BJ (cell line): Measurements from ENCODE around the gene NSD2. TPM values are rescaled to one million over a fixed set of nuclear protein-coding genes. Genes with fewer than 3 reads are reported as not detected.

Experiments used
- CTCF ChIA-PET: fragments of 350-600 bp; formaldehyde crosslinking; extraction: SDS; loops from one replicate; lab custom pipeline; 2021; ENCODE audit warnings: antibody characterized with exemption, inconsistent platforms; lab: Yijun Ruan, JAX
- POLR2A ChIA-PET: fragments of 300-600 bp; sonication (Branson Sonifier 250); formaldehyde crosslinking; extraction: SDS; loops from one replicate; lab custom pipeline; 2021; ENCODE audit warnings: antibody characterized with exemption; lab: Charles Lee
- DNase-seq: peaks from one replicate; pipeline ENCODE4 v3.0.0-alpha.2; 2011; ENCODE audit warnings: low read depth
- H3K27me3 ChIP-seq: 2 replicates; pipeline ENCODE4 v1.6.0; 2011; ENCODE audit warnings: low read length; ENCODE audit not compliant: control insufficient read depth, insufficient read depth
- H3K36me3 ChIP-seq: 2 replicates; pipeline ENCODE4 v1.5.1; 2011; ENCODE audit warnings: low read length; ENCODE audit not compliant: control insufficient read depth, insufficient read depth
- H3K4me3 ChIP-seq: 2 replicates; pipeline ENCODE4 v1.5.1; 2011; ENCODE audit warnings: low read depth, mild to moderate bottlenecking, control low read depth, low read length
- CTCF ChIP-seq: IDR thresholded peaks from 2 replicates; pipeline ENCODE4 v1.5.1; 2011; ENCODE audit warnings: low read depth, mild to moderate bottlenecking, control low read depth, inconsistent platforms, low read length, moderate library complexity; ENCODE audit not compliant: insufficient read depth
- polyA plus RNA-seq: library from polyadenylated mRNA; depleted of rRNA; stranded (reverse); fragments of >200 nt; gene quantifications from 2 replicates; pipeline ENCODE4 v1.2.3, GENCODE V29; 2011

The NSD2 gene
- polyA plus RNA-seq, 1 experiment = 22.3 TPM

GRCh38 chr4:1850276-1850675 is 20.9 kb upstream of the NSD2 start:
- no peaks in the 10 kb centered on the region; the same call in 1 of the 2 replicates for H3K36me3 ChIP-seq
- H3K27me3 ChIP-seq = no peaks in the 10 kb centered on the region
- CTCF ChIA-PET = interaction anchor here (1.0 kb wide), 2 partner anchors 31 to 48 kb away, joined by 3 to 4 read pairs; no protein-coding TSS in a partner anchor
- POLR2A ChIA-PET = no interaction called here
- H3K4me3 ChIP-seq = no peak overlapping the region
- no peak for DNase-seq
- no peak for TF ChIP-seq CTCF

- no peak for DNase-seq
- ChIA-PET CTCF (interaction anchor here (0.9 to 1.0 kb wide), 2 partner anchors 9 to 32 kb away, joined by 3 to 4 read pairs; no protein-coding TSS in a partner anchor), POLR2A (no interaction called here)
- Histone ChIP-seq H3K36me3 (no peaks in the 10 kb centered on the region; the same call in 1 of the 2 replicates), H3K4me3 (no peak overlapping the region), H3K27me3 (no peaks in the 10 kb centered on the region)
- no peak for TF ChIP-seq CTCF
Observed at GRCh38 chr4:1851160-1851559, 20.0 kb upstream of the NSD2 start.

GRCh38 chr4:1851575-1852410 is 19.4 kb upstream of the NSD2 start:
- CTCF ChIA-PET = interaction anchor here (0.9 kb wide), 1 partner anchor 10 kb away, joined by 3 read pairs; no protein-coding TSS in a partner anchor

GRCh38 chr4:1852904-1853623 is 18.1 kb upstream of the NSD2 start:
- H3K27me3 ChIP-seq = no peaks in the 10 kb centered on the region
- no peaks in the 10 kb centered on the region; the same call in 1 of the 2 replicates for H3K36me3 ChIP-seq
- TF ChIP-seq CTCF = no peak
- CTCF ChIA-PET = interaction anchor here (4.8 kb wide), 1 partner anchor 47 kb away, joined by 30 read pairs; no protein-coding TSS in a partner anchor
- DNase-seq = no peak
- POLR2A ChIA-PET = no interaction called here
- no peak overlapping the region for H3K4me3 ChIP-seq

More at GRCh38 chr4:1851575-1852410, 19.4 kb upstream of the NSD2 start:
- Histone ChIP-seq H3K27me3 (no peaks in the 10 kb centered on the region), H3K36me3 (no peaks in the 10 kb centered on the region; the same call in 1 of the 2 replicates), H3K4me3 (no peak overlapping the region)
- DNase-seq = no peak
- POLR2A ChIA-PET = no interaction called here
- no peak for TF ChIP-seq CTCF

GRCh38 chr4:1854752-1855151 is 16.4 kb upstream of the NSD2 start:
- POLR2A ChIA-PET = no interaction called here
- no peaks in the 10 kb centered on the region for H3K27me3 ChIP-seq
- no peak for TF ChIP-seq CTCF
- DNase-seq = no peak
- H3K4me3 ChIP-seq = peak overlapping the region; percentile 92
- H3K36me3 ChIP-seq = no peaks in the 10 kb centered on the region
- CTCF ChIA-PET = interaction anchor here (0.6 to 4.8 kb wide), 2 partner anchors 34 to 45 kb away, joined by 3 to 30 read pairs; no protein-coding TSS in a partner anchor
